OCI-LY7 (cell line): Measurements from ENCODE around the gene STK32A. TPM values are rescaled to one million over a fixed set of nuclear protein-coding genes. Genes with fewer than 3 reads are reported as not detected.

Source experiments
- BruUV-seq: library from RNA; stranded (reverse); fragments of 400-500 nt; replicated peaks from 2 replicates; lab custom pipeline; 2021; lab: Mats Ljungman, UMichigan
- CTCF ChIA-PET: fragments of 300-600 bp; sonication (Branson Sonifier 250); formaldehyde crosslinking; loops from one replicate; lab custom pipeline; 2022; ENCODE audit warnings: antibody characterized with exemption; ENCODE audit not compliant: unreplicated experiment; lab: Charles Lee
- POLR2A ChIA-PET: fragments of 300-600 bp; sonication (Branson Sonifier 250); formaldehyde crosslinking; loops from one replicate; lab custom pipeline; 2022; ENCODE audit warnings: antibody characterized with exemption; lab: Charles Lee
- DNase-seq: peaks from one replicate; pipeline ENCODE4 v3.0.0-alpha.2; 2015; ENCODE audit warnings: low spot score
- H2AFZ ChIP-seq: fragments of 200-600 bp; sonication (generic), shearing (Covaris generic); 2 replicates; pipeline ENCODE4 v1.6.1; 2014; ENCODE audit warnings: mild to moderate bottlenecking, antibody characterized with exemption, low read length, moderate library complexity
- H3K27ac ChIP-seq: fragments of 200-600 bp; sonication (generic); 2 replicates; pipeline ENCODE4 v1.5.1; 2014; ENCODE audit warnings: mixed run types, low read depth, mild to moderate bottlenecking, moderate library complexity, low read length, inconsistent platforms; ENCODE audit not compliant: poor library complexity, severe bottlenecking
- H3K36me3 ChIP-seq: fragments of 200-600 bp; sonication (generic); 2 replicates; pipeline ENCODE4 v1.6.1; 2014; ENCODE audit warnings: mild to moderate bottlenecking, antibody characterized with exemption, low read length, moderate library complexity, mixed read lengths; ENCODE audit not compliant: insufficient read depth
- H3K4me1 ChIP-seq: fragments of 200-600 bp; sonication (generic); 2 replicates; pipeline ENCODE4 v1.5.1; 2014; ENCODE audit warnings: mild to moderate bottlenecking, low read length; ENCODE audit not compliant: insufficient read depth, poor library complexity, severe bottlenecking
- H3K4me2 ChIP-seq: fragments of 200-600 bp; sonication (generic); 2 replicates; pipeline ENCODE4 v1.6.1; 2014; ENCODE audit warnings: mild to moderate bottlenecking, low read length
- H3K4me3 ChIP-seq: fragments of 200-600 bp; sonication (generic); 2 replicates; pipeline ENCODE4 v1.5.1; 2014; ENCODE audit warnings: mild to moderate bottlenecking, low read depth, low read length; ENCODE audit not compliant: poor library complexity, severe bottlenecking
- H3K79me2 ChIP-seq: fragments of 200-600 bp; sonication (generic); 2 replicates; pipeline ENCODE4 v1.6.1; 2016; ENCODE audit warnings: low read depth, mild to moderate bottlenecking, low read length, moderate library complexity, mixed read lengths; ENCODE audit not compliant: insufficient read depth
- H3K9me2 ChIP-seq: fragments of 200-600 bp; sonication (generic); 2 replicates; pipeline ENCODE4 v1.6.1; 2016; ENCODE audit warnings: mild to moderate bottlenecking, low read length, mixed read lengths; ENCODE audit not compliant: insufficient read depth
- H3K9me3 ChIP-seq: fragments of 200-600 bp; sonication (generic); 2 replicates; pipeline ENCODE4 v1.6.1; 2014; ENCODE audit warnings: mild to moderate bottlenecking, mixed run types, low read length, mixed read lengths
- H4K20me1 ChIP-seq: fragments of 200-600 bp; sonication (generic); 2 replicates; pipeline ENCODE4 v1.6.1; 2014; ENCODE audit warnings: mild to moderate bottlenecking, antibody characterized with exemption, low read length, moderate library complexity, mixed read lengths; ENCODE audit not compliant: insufficient read depth
- EZH2phosphoT487 ChIP-seq: fragments of 200-600 bp; sonication (generic); IDR thresholded peaks from 2 replicates; pipeline ENCODE4 v1.6.1; 2018; ENCODE audit warnings: low read depth, borderline replicate concordance, mild to moderate bottlenecking, mixed run types, antibody characterized with exemption, low read length, moderate library complexity, mixed read lengths
- intact Hi-C: fragments of 100-400 bp; cut with micrococcal nuclease; formaldehyde crosslinking; loops from one replicate; pipeline ENCODE4 v1.10.0; 2022; ENCODE audit not compliant: unreplicated experiment
- total RNA-seq, 2 experiments: library from RNA; depleted of rRNA in 1 of 2; stranded (reverse); fragments of >200 nt in 1 of 2; shearing (Covaris generic) in 1 of 2; gene quantifications; 2 replicates each; pipeline ENCODE4 v1.2.3, GENCODE V29; 2014 to 2022
- TF ChIP-seq, protein P1 (sequence below): fragments of 200-600 bp; sonication (generic); conservative IDR thresholded peaks from 2 replicates; pipeline ENCODE4 v1.5.1; 2014; ENCODE audit warnings: mild to moderate bottlenecking, antibody characterized with exemption, low read length, moderate library complexity, mixed read lengths

The STK32A gene
- total RNA-seq, 2 experiments from 2014 or later: not detected

DNA sequence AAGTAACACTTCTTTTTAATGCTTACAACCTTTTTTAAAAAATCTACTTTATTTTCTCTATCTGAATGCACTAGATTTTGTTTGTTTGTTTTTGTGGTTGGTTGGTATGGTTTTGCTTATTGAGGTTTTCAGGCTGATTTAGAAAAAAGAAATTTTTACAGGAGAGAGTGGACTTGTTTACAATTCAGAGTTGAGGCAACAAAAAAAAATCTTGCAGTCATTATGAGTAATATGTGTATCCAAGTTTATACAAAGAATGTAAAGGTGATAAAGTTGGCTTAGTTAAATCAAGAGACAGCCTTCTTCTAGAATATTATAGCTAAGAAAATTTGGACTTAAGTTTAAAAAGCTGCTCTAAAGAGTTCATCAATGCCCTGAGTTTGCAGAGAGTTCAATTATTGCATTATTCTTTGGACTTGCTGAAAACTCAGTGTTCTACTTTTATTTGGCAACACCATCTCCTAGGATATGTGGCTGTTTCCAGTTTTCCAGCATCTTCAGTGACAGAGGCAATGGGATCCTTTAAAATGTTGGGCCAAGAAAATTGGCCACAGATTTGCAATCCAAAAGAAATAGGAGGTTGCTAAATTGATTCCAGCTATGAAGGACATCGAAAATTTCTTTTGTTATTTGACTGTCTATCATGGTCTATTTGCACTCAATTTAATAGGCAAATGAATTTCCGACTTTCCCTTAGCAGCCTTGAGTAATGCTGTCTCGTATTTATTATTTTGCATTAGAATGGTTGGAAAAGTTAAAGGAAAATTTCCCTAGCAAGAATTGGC lies 10.7 kb downstream of the STK32A start:
- ChIA-PET CTCF (no interaction called here), POLR2A (no interaction called here)
- no TSS peak for BruUV-seq
- intact Hi-C loops: no loop called here
- H3K36me3 ChIP-seq: no peaks in the 10 kb centered on the region
- H3K4me1 ChIP-seq: no peaks in the 10 kb centered on the region
- no peak for DNase-seq
- H3K79me2 ChIP-seq: no peaks in the 10 kb centered on the region
- H3K27ac ChIP-seq: no peak overlapping the region
- no peak for TF ChIP-seq EZH2phosphoT487
- TF ChIP-seq, protein P1, sequence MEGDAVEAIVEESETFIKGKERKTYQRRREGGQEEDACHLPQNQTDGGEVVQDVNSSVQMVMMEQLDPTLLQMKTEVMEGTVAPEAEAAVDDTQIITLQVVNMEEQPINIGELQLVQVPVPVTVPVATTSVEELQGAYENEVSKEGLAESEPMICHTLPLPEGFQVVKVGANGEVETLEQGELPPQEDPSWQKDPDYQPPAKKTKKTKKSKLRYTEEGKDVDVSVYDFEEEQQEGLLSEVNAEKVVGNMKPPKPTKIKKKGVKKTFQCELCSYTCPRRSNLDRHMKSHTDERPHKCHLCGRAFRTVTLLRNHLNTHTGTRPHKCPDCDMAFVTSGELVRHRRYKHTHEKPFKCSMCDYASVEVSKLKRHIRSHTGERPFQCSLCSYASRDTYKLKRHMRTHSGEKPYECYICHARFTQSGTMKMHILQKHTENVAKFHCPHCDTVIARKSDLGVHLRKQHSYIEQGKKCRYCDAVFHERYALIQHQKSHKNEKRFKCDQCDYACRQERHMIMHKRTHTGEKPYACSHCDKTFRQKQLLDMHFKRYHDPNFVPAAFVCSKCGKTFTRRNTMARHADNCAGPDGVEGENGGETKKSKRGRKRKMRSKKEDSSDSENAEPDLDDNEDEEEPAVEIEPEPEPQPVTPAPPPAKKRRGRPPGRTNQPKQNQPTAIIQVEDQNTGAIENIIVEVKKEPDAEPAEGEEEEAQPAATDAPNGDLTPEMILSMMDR: no peak
- H2AFZ ChIP-seq: no peak overlapping the region
- H3K4me3 ChIP-seq: no peak overlapping the region
- no peak overlapping the region for H3K4me2 ChIP-seq
- no peaks in the 10 kb centered on the region for H3K9me3 ChIP-seq
- H4K20me1 ChIP-seq: no peaks in the 10 kb centered on the region
- no peaks in the 10 kb centered on the region for H3K9me2 ChIP-seq

GRCh38 chr5:147248561-147248960 lies 13.7 kb downstream of the STK32A start:
- POLR2A ChIA-PET: interaction anchor here (0.6 to 1.5 kb wide), 3 partner anchors 9 to 517 kb away, joined by 3 to 4 read pairs (median 4); no protein-coding TSS in a partner anchor

More at GRCh38 chr5:147248561-147248960, 13.7 kb downstream of the STK32A start:
- DNase-seq: no peak
- H3K4me3 ChIP-seq: no peak overlapping the region
- H3K27ac ChIP-seq: no peak overlapping the region
- intact Hi-C loops: no loop called here
- TF ChIP-seq, protein P1: no peak
- TF ChIP-seq EZH2phosphoT487: no peak
- H3K9me2 ChIP-seq: no peaks in the 10 kb centered on the region
- CTCF ChIA-PET: no interaction called here
- H3K9me3 ChIP-seq: no peaks in the 10 kb centered on the region
- no peaks in the 10 kb centered on the region for H4K20me1 ChIP-seq
- no peak overlapping the region for H2AFZ ChIP-seq
- no peaks in the 10 kb centered on the region for H3K4me1 ChIP-seq
- no peak overlapping the region for H3K4me2 ChIP-seq
- no peaks in the 10 kb centered on the region for H3K79me2 ChIP-seq
- no TSS peak for BruUV-seq
- H3K36me3 ChIP-seq: no peaks in the 10 kb centered on the region
